GM12878 (cell line): ENCODE measurements around the gene FUT7. TPM values are rescaled to one million over a fixed set of nuclear protein-coding genes. Genes with fewer than 3 reads are reported as not detected.

ENCODE experiments used
- ATAC-seq: fragments of 200-7000 bp; cut with Tn5 transposase; 3 replicates; pipeline ENCODE4 v1.9.1; 2020; ENCODE audit warnings: mild to moderate bottlenecking, moderate library complexity
- BruUV-seq: library from RNA; stranded (reverse); fragments of 400-500 nt; replicated peaks from 2 replicates; lab custom pipeline; 2021; lab: Mats Ljungman, UMichigan
- CTCF ChIA-PET: fragments of 300-600 bp; sonication (Branson Sonifier 250); formaldehyde crosslinking; extraction: SDS; loops from one replicate; lab custom pipeline; 2021; ENCODE audit warnings: inconsistent platforms; lab: Yijun Ruan, JAX
- POLR2A ChIA-PET: fragments of 350-600 bp; formaldehyde crosslinking; extraction: SDS; loops from one replicate; lab custom pipeline; 2021; ENCODE audit warnings: inconsistent platforms; lab: Charles Lee
- RAD21 ChIA-PET: fragments of 300-600 bp; sonication (Branson Sonifier 250); formaldehyde crosslinking; loops from one replicate; lab custom pipeline; 2023; ENCODE audit warnings: antibody characterized with exemption; ENCODE audit not compliant: unreplicated experiment; lab: Charles Lee
- SMC1A ChIA-PET: fragments of 300-600 bp; sonication (Branson Sonifier 250); formaldehyde crosslinking; loops from one replicate; lab custom pipeline; 2023; ENCODE audit not compliant: unreplicated experiment, uncharacterized antibody; lab: Charles Lee
- DNase-seq: peaks from one replicate; pipeline ENCODE4 v3.0.0-alpha.2; 2011; ENCODE audit warnings: low read depth, low spot score
- FAIRE-seq: peaks from 3 replicates; lab custom pipeline; 2011; peaks lifted over from hg19 to GRCh38; lab: Jason Lieb, UNC
- H2AFZ ChIP-seq: 2 replicates; pipeline ENCODE4 v1.6.0; 2011; ENCODE audit warnings: low read depth, low read length, control low read depth; ENCODE audit not compliant: control insufficient read depth
- H3K27ac ChIP-seq: 2 replicates; pipeline ENCODE4 v1.5.1; 2011; ENCODE audit warnings: control low read depth; ENCODE audit not compliant: control insufficient read depth, insufficient read depth
- H3K27me3 ChIP-seq, 2 experiments: replicated peaks in 1 of 2; 2 replicates each; pipeline versions ENCODE4 v1.6.0 to v1.6.1; 2011; ENCODE audit warnings: low read length in 1 of 2; ENCODE audit not compliant: control insufficient read depth in 2 of 2, insufficient read depth in 2 of 2
- H3K36me3 ChIP-seq, 2 experiments: 2 replicates each; pipeline ENCODE4 v1.5.1; 2011; ENCODE audit warnings: low read length in 1 of 2; ENCODE audit not compliant: control insufficient read depth in 2 of 2, insufficient read depth in 2 of 2
- H3K4me1 ChIP-seq: 2 replicates; pipeline ENCODE4 v1.6.1; 2011; ENCODE audit warnings: mild to moderate bottlenecking, low read length, moderate library complexity, mixed read lengths; ENCODE audit not compliant: control insufficient read depth, insufficient read depth
- H3K4me2 ChIP-seq: 2 replicates; pipeline ENCODE4 v1.6.0; 2011; ENCODE audit warnings: control low read depth; ENCODE audit not compliant: control insufficient read depth, insufficient read depth
- H3K4me3 ChIP-seq: fragments of 200-600 bp; sonication (generic); 2 replicates; pipeline ENCODE4 v1.5.1; 2016
- H3K79me2 ChIP-seq: 2 replicates; pipeline ENCODE4 v1.6.0; 2011; ENCODE audit warnings: low read length; ENCODE audit not compliant: control insufficient read depth, insufficient read depth
- H3K9ac ChIP-seq: 2 replicates; pipeline ENCODE4 v1.8.0; 2011; ENCODE audit warnings: low read length, control low read depth, mixed read lengths; ENCODE audit not compliant: control insufficient read depth, insufficient read depth
- H3K9me3 ChIP-seq: replicated peaks from 3 replicates; pipeline ENCODE4 v1.5.1; 2011; ENCODE audit warnings: mild to moderate bottlenecking, low read length; ENCODE audit not compliant: control insufficient read depth, insufficient read depth
- H4K20me1 ChIP-seq: 2 replicates; pipeline ENCODE4 v1.6.0; 2011; ENCODE audit not compliant: control insufficient read depth, insufficient read depth
- ATF2 ChIP-seq: IDR thresholded peaks from 2 replicates; pipeline ENCODE4 v1.6.1; 2012; ENCODE audit warnings: low read length, inconsistent platforms
- ZNF24 ChIP-seq: fragments of 450-650 bp; IDR thresholded peaks from 2 replicates; pipeline ENCODE4 v1.6.1; 2017; ENCODE audit warnings: antibody characterized with exemption, mild to moderate bottlenecking
- WGBS: methylation state at CpG from one replicate; pipeline ENCODE4 v1.1.6; 2016; ENCODE audit warnings: low lambda C conversion rate; ENCODE audit not compliant: insufficient replicate concordance, insufficient coverage; ENCODE audit errors: missing lambda C conversion rate; 5-methylcytosine and 5-hydroxymethylcytosine counted together
- in situ Hi-C: fragments of 300-500 bp; cut with MboI; formaldehyde crosslinking; loops from 9 replicates; pipeline ENCODE4 v1.14.3; 2018; ENCODE audit warnings: mixed read lengths
- intact Hi-C: fragments of 100-400 bp; cut with micrococcal nuclease; formaldehyde crosslinking; loops from one replicate; pipeline ENCODE4 v1.14.2; 2022; ENCODE audit not compliant: unreplicated experiment
- polyA plus RNA-seq, 11 experiments: library from polyadenylated mRNA; depleted of rRNA in 4 of 11; unstranded in 6 of 11; stranded (reverse) in 5 of 11; fragments of >200 nt; fragmentation: Nextera tagmentation in 4 of 11; fragmentation: Illumina TruSeq in 1 of 11; extraction: Ambion mirVana in 4 of 11; extraction: Trizol in 1 of 11; gene quantifications; 1 replicate in 1 of 11; 2 replicates in 10 of 11; pipeline versions ENCODE4 v1.2.1 to v1.2.3, GENCODE V29; 2011 to 2016; ENCODE audit warnings: inconsistent platforms in 2 of 11, missing spikeins in 2 of 11, low read depth in 1 of 11
- total RNA-seq, 4 experiments: library from RNA; depleted of rRNA in 3 of 4; stranded (reverse); fragments of >200 nt in 3 of 4; fragmentation: Illumina TruSeq in 1 of 4; extraction: Trizol in 1 of 4; gene quantifications; 2 replicates each; pipeline versions ENCODE4 v1.2.1 to v1.2.3, GENCODE V29; 2013 to 2021

Gene FUT7
- total and polyA plus RNA-seq, 10 of the 15 experiments (the other 5 are each of a cell fraction or from before 2014, with no cell fraction given) = 0.04 to 0.62 (median 0.20) TPM; not detected in 2

DNA sequence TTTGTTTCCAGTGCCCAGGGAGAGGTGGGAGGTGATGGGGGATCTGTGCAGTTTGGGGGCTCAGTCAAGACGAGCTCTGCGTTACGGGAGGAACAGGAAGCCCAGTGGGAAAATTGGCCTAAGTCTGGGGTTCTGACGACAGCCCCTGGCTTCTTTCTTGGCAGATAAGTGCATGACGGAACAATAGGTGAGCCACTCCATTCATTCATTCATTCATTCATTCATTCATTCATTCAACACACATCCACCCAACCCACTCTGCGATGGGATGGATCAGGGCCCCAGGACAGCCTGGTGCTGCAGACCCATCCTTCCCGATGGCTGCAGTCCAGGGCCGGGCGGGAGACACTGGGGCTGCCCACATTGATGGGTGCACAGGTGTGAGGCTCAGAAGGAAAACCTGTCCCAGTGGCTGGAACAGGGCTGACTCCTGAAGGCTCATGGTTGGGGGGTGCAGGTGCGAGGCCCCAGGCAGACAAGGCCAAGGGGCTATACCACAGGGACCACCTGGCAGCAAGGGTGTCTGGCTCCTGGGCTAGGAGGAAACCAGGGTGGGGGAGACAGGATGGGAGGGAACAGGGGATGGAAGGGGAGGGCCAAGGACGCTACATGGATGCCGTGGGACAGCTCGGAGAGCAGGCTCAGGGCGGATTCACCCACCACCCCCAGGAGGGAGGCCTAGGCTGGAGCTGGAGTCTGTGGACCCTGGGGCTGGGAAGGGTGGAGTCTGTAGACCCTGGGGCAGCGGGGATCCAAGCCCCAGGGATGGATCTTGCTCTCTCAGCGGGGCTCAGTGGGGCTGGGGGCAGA lies 51.0 kb downstream of the FUT7 start:
- RAD21 ChIA-PET = no interaction called here
- H3K9me3 ChIP-seq = no peaks in the 10 kb centered on the region
- H3K9ac ChIP-seq = no peak overlapping the region
- H2AFZ ChIP-seq = no peak overlapping the region
- peaks cover under 1 to 6% of the 10 kb centered on the region in 2 experiments for H3K27me3 ChIP-seq
- no peaks in the 10 kb centered on the region for H3K79me2 ChIP-seq
- no peak overlapping the region for H3K27ac ChIP-seq
- H3K4me1 ChIP-seq = no peaks in the 10 kb centered on the region
- ATAC-seq (no peak), DNase-seq (no peak), FAIRE-seq (no peak)
- WGBS = 51% methylated on average over 16 of the region's 16 CpGs
- SMC1A ChIA-PET = no interaction called here
- H3K4me3 ChIP-seq = no peak overlapping the region
- peaks cover 3% of the 10 kb centered on the region; the same call in 1 of the 2 replicates for H4K20me1 ChIP-seq
- no peak for TF ChIP-seq ATF2
- peak; percentile 76 for TF ChIP-seq ZNF24
- in situ Hi-C loops (no loop called here), intact Hi-C loops (no loop called here)
- BruUV-seq = no TSS peak
- H3K36me3 ChIP-seq = no peaks in the 10 kb centered on the region
- POLR2A ChIA-PET = no interaction called here
- no peak overlapping the region for H3K4me2 ChIP-seq
- CTCF ChIA-PET = no interaction called here

Other genes starting within 250 kb of the FUT7 start
Only the 7 nearest of the 38 such genes appear.
- gene PAXX, start 39.7 kb downstream of the FUT7 start, total RNA-seq (2014; rRNA removed) = 30.9 and 44.3 TPM in 2 replicates
- 10.5 and 14.7 TPM in 2 replicates for gene PAXX, start 39.7 kb downstream of the FUT7 start, total RNA-seq (2014; rRNA removed; fragmentation: Illumina TruSeq; extraction: Trizol)
- 47.7 and 49.3 TPM in 2 replicates for gene PAXX, start 39.7 kb downstream of the FUT7 start, total RNA-seq (2021)
- 6.2 and 10.9 TPM in 2 replicates for gene PAXX, start 39.7 kb downstream of the FUT7 start, polyA plus RNA-seq (2011; rRNA removed)
- 1.4 and 4.1 TPM in 2 replicates for gene PAXX, start 39.7 kb downstream of the FUT7 start, polyA plus RNA-seq (2014; fragmentation: Illumina TruSeq; extraction: Trizol)
- gene PAXX, start 39.7 kb downstream of the FUT7 start, polyA plus RNA-seq (2014; fragmentation: Nextera tagmentation; extraction: Ambion mirVana) = 1 to 10 TPM in 1 of 2 experiments, under 1 TPM in 1; 0.18 to 2.9 TPM
- gene PAXX, start 39.7 kb downstream of the FUT7 start, polyA plus RNA-seq (2014; rRNA removed) = 50.6 and 67.5 TPM in 2 replicates
- 10 to 100 TPM; 60.1 to 60.6 TPM for gene PAXX, start 39.7 kb downstream of the FUT7 start, polyA plus RNA-seq (2016; fragmentation: Nextera tagmentation; extraction: Ambion mirVana)
- gene CLIC3, start 35.5 kb downstream of the FUT7 start, total RNA-seq (2014; rRNA removed) = not detected in 2 replicates
- not detected in 2 replicates for gene CLIC3, start 35.5 kb downstream of the FUT7 start, total RNA-seq (2014; rRNA removed; fragmentation: Illumina TruSeq; extraction: Trizol)
- gene CLIC3, start 35.5 kb downstream of the FUT7 start, total RNA-seq (2021) = not detected in 2 replicates
- not detected in 2 replicates for gene CLIC3, start 35.5 kb downstream of the FUT7 start, polyA plus RNA-seq (2011; rRNA removed)
- not detected in 2 replicates for gene CLIC3, start 35.5 kb downstream of the FUT7 start, polyA plus RNA-seq (2014; fragmentation: Illumina TruSeq; extraction: Trizol)
- not detected for gene CLIC3, start 35.5 kb downstream of the FUT7 start, polyA plus RNA-seq (2014; fragmentation: Nextera tagmentation; extraction: Ambion mirVana)
- 0.25 TPM in 1 of 2 replicates, not detected in the other for gene CLIC3, start 35.5 kb downstream of the FUT7 start, polyA plus RNA-seq (2014; rRNA removed)
- under 1 TPM in 1 of 2 experiments, not detected in 1; 0.31 TPM for gene CLIC3, start 35.5 kb downstream of the FUT7 start, polyA plus RNA-seq (2016; fragmentation: Nextera tagmentation; extraction: Ambion mirVana)
- 0.93 and 1.2 TPM in 2 replicates for gene ABCA2, start 3.9 kb downstream of the FUT7 start, total RNA-seq (2014; rRNA removed)
- gene ABCA2, start 3.9 kb downstream of the FUT7 start, total RNA-seq (2014; rRNA removed; fragmentation: Illumina TruSeq; extraction: Trizol) = 0.13 and 0.46 TPM in 2 replicates
- 1.8 and 2.6 TPM in 2 replicates for gene ABCA2, start 3.9 kb downstream of the FUT7 start, total RNA-seq (2021)
- 1.2 and 2.3 TPM in 2 replicates for gene ABCA2, start 3.9 kb downstream of the FUT7 start, polyA plus RNA-seq (2011; rRNA removed)
- gene ABCA2, start 3.9 kb downstream of the FUT7 start, polyA plus RNA-seq (2014; fragmentation: Illumina TruSeq; extraction: Trizol) = 0.08 and 0.34 TPM in 2 replicates
- gene ABCA2, start 3.9 kb downstream of the FUT7 start, polyA plus RNA-seq (2014; fragmentation: Nextera tagmentation; extraction: Ambion mirVana) = not detected
- 1.1 and 2.7 TPM in 2 replicates for gene ABCA2, start 3.9 kb downstream of the FUT7 start, polyA plus RNA-seq (2014; rRNA removed)
- under 1 TPM; 0.25 to 0.35 TPM for gene ABCA2, start 3.9 kb downstream of the FUT7 start, polyA plus RNA-seq (2016; fragmentation: Nextera tagmentation; extraction: Ambion mirVana)
- 0.11 and 1.2 TPM in 2 replicates for gene NPDC1, start 14.1 kb upstream of the FUT7 start, total RNA-seq (2014; rRNA removed)
- 0.13 TPM in 1 of 2 replicates, not detected in the other for gene NPDC1, start 14.1 kb upstream of the FUT7 start, total RNA-seq (2014; rRNA removed; fragmentation: Illumina TruSeq; extraction: Trizol)
- 0.64 and 1.5 TPM in 2 replicates for gene NPDC1, start 14.1 kb upstream of the FUT7 start, total RNA-seq (2021)
- gene NPDC1, start 14.1 kb upstream of the FUT7 start, polyA plus RNA-seq (2011; rRNA removed) = 0.14 and 0.19 TPM in 2 replicates
- 0.04 TPM in 1 of 2 replicates, not detected in the other for gene NPDC1, start 14.1 kb upstream of the FUT7 start, polyA plus RNA-seq (2014; fragmentation: Illumina TruSeq; extraction: Trizol)
- not detected for gene NPDC1, start 14.1 kb upstream of the FUT7 start, polyA plus RNA-seq (2014; fragmentation: Nextera tagmentation; extraction: Ambion mirVana)
- gene NPDC1, start 14.1 kb upstream of the FUT7 start, polyA plus RNA-seq (2014; rRNA removed) = 0.42 and 0.58 TPM in 2 replicates
- 1 to 10 TPM; 1.1 to 1.7 TPM for gene NPDC1, start 14.1 kb upstream of the FUT7 start, polyA plus RNA-seq (2016; fragmentation: Nextera tagmentation; extraction: Ambion mirVana)
- gene ENTPD2, start 22.0 kb upstream of the FUT7 start, total RNA-seq (2014; rRNA removed) = 0.05 and 0.40 TPM in 2 replicates
- not detected in 2 replicates for gene ENTPD2, start 22.0 kb upstream of the FUT7 start, total RNA-seq (2014; rRNA removed; fragmentation: Illumina TruSeq; extraction: Trizol)
- gene ENTPD2, start 22.0 kb upstream of the FUT7 start, total RNA-seq (2021) = 1.4 and 2.0 TPM in 2 replicates
- gene ENTPD2, start 22.0 kb upstream of the FUT7 start, polyA plus RNA-seq (2011; rRNA removed) = 0.19 TPM in 1 of 2 replicates, not detected in the other
- 0.18 TPM in 1 of 2 replicates, not detected in the other for gene ENTPD2, start 22.0 kb upstream of the FUT7 start, polyA plus RNA-seq (2014; fragmentation: Illumina TruSeq; extraction: Trizol)
- gene ENTPD2, start 22.0 kb upstream of the FUT7 start, polyA plus RNA-seq (2014; fragmentation: Nextera tagmentation; extraction: Ambion mirVana) = under 1 TPM in 1 of 2 experiments, not detected in 1; 0.15 TPM
- 0.91 and 1.2 TPM in 2 replicates for gene ENTPD2, start 22.0 kb upstream of the FUT7 start, polyA plus RNA-seq (2014; rRNA removed)
- 1 to 10 TPM; 1.5 to 1.8 TPM for gene ENTPD2, start 22.0 kb upstream of the FUT7 start, polyA plus RNA-seq (2016; fragmentation: Nextera tagmentation; extraction: Ambion mirVana)
- 29.3 and 35.2 TPM in 2 replicates for gene SAPCD2, start 38.5 kb upstream of the FUT7 start, total RNA-seq (2014; rRNA removed)
- 8.2 and 10.7 TPM in 2 replicates for gene SAPCD2, start 38.5 kb upstream of the FUT7 start, total RNA-seq (2014; rRNA removed; fragmentation: Illumina TruSeq; extraction: Trizol)
- gene SAPCD2, start 38.5 kb upstream of the FUT7 start, total RNA-seq (2021) = 30.0 and 32.5 TPM in 2 replicates
- gene SAPCD2, start 38.5 kb upstream of the FUT7 start, polyA plus RNA-seq (2011; rRNA removed) = 3.7 and 6.7 TPM in 2 replicates
- 2.4 and 6.2 TPM in 2 replicates for gene SAPCD2, start 38.5 kb upstream of the FUT7 start, polyA plus RNA-seq (2014; fragmentation: Illumina TruSeq; extraction: Trizol)
- gene SAPCD2, start 38.5 kb upstream of the FUT7 start, polyA plus RNA-seq (2014; fragmentation: Nextera tagmentation; extraction: Ambion mirVana) = 1 to 10 TPM; 1.6 to 2.0 TPM
- gene SAPCD2, start 38.5 kb upstream of the FUT7 start, polyA plus RNA-seq (2014; rRNA removed) = 26.6 and 30.9 TPM in 2 replicates
- gene SAPCD2, start 38.5 kb upstream of the FUT7 start, polyA plus RNA-seq (2016; fragmentation: Nextera tagmentation; extraction: Ambion mirVana) = 1 to 10 TPM; 3.3 to 7.7 TPM
- gene UAP1L1, start 45.4 kb upstream of the FUT7 start, total RNA-seq (2014; rRNA removed) = 9.3 and 9.5 TPM in 2 replicates
- 4.4 and 4.6 TPM in 2 replicates for gene UAP1L1, start 45.4 kb upstream of the FUT7 start, total RNA-seq (2014; rRNA removed; fragmentation: Illumina TruSeq; extraction: Trizol)
- 14.5 and 15.7 TPM in 2 replicates for gene UAP1L1, start 45.4 kb upstream of the FUT7 start, total RNA-seq (2021)
- 5.3 and 6.2 TPM in 2 replicates for gene UAP1L1, start 45.4 kb upstream of the FUT7 start, polyA plus RNA-seq (2011; rRNA removed)
- 4.4 and 8.7 TPM in 2 replicates for gene UAP1L1, start 45.4 kb upstream of the FUT7 start, polyA plus RNA-seq (2014; fragmentation: Illumina TruSeq; extraction: Trizol)
- gene UAP1L1, start 45.4 kb upstream of the FUT7 start, polyA plus RNA-seq (2014; fragmentation: Nextera tagmentation; extraction: Ambion mirVana) = 1 to 10 TPM in 1 of 2 experiments, under 1 TPM in 1; 0.29 to 1.2 TPM
- 12.8 and 13.8 TPM in 2 replicates for gene UAP1L1, start 45.4 kb upstream of the FUT7 start, polyA plus RNA-seq (2014; rRNA removed)
- 1 to 10 TPM; 1.5 to 5.4 TPM for gene UAP1L1, start 45.4 kb upstream of the FUT7 start, polyA plus RNA-seq (2016; fragmentation: Nextera tagmentation; extraction: Ambion mirVana)